Stimulated activated CD4-positive, alpha-beta T cell treated with anti-CD3 and anti-CD28 coated beads, TNF-alpha, amount 100 ng/mL, for 24 hours (primary cell): ENCODE measurements around the gene PSD.

Source experiments
- DNase-seq, 3 experiments: peaks; one replicate each; pipeline ENCODE4 v3.0.0-alpha.2; 2020; ENCODE audit warnings: low read depth in 3 of 3

PSD gene

GRCh38 chr10:102444851-102445250 lies 26.3 kb upstream of the PSD start:
- no peak for DNase-seq

- DNase-seq: no peak
These were observed 19.8 kb upstream of the PSD start for GRCh38 chr10:102438374-102438773.

GRCh38 chr10:102437515-102437914 lies 18.9 kb upstream of the PSD start:
- DNase-seq: no peak

- no peak for DNase-seq
These were observed 17.7 kb upstream of the PSD start for GRCh38 chr10:102436312-102436711.

GRCh38 chr10:102435529-102436233 lies 17.1 kb upstream of the PSD start:
- peak in 1 of 3 experiments; percentile 66 for DNase-seq

- no peak for DNase-seq
These were observed 16.5 kb upstream of the PSD start for GRCh38 chr10:102435133-102435497.

- no peak for DNase-seq
These were observed 16.0 kb upstream of the PSD start for GRCh38 chr10:102434394-102435132.

GRCh38 chr10:102433619-102434046 lies 15.0 kb upstream of the PSD start:
- no peak for DNase-seq

- peak; percentile 87 to 97 (median 93) for DNase-seq
These were observed 13.8 kb upstream of the PSD start, which contains the start of gene CUEDC2 for GRCh38 chr10:102432162-102432950. Gene CUEDC2 (minus strand): TSS chr10:102432574. CDS start chr10:102425188, 7,386 bp downstream.

GRCh38 chr10:102431452-102432124 lies 13.0 kb upstream of the PSD start:
- no peak for DNase-seq

GRCh38 chr10:102429468-102429867 lies 10.9 kb upstream of the PSD start:
- no peak for DNase-seq

GRCh38 chr10:102426803-102427287 lies 8.3 kb upstream of the PSD start:
- DNase-seq: no peak

GRCh38 chr10:102425444-102425843 lies 6.9 kb upstream of the PSD start:
- no peak for DNase-seq

GRCh38 chr10:102424916-102425315 lies 6.3 kb upstream of the PSD start:
- no peak for DNase-seq

- DNase-seq: no peak
These were observed 5.6 kb upstream of the PSD start for GRCh38 chr10:102424145-102424544.

- no peak for DNase-seq
These were observed 4.9 kb upstream of the PSD start for GRCh38 chr10:102423372-102423968.

GRCh38 chr10:102422545-102423129 lies 4.1 kb upstream of the PSD start:
- DNase-seq: peak in 1 of 3 experiments; percentile 64

GRCh38 chr10:102421757-102422512 lies 3.4 kb upstream of the PSD start:
- no peak for DNase-seq

- no peak for DNase-seq
These were observed 2.8 kb upstream of the PSD start for GRCh38 chr10:102421507-102421756.

GRCh38 chr10:102420714-102421506 lies 2.3 kb upstream of the PSD start, which contains the start of gene FBXL15:
Gene FBXL15 (plus strand): TSS chr10:102420836. CDS start chr10:102421130, 294 bp downstream.
- peak; percentile 95 to 97 (median 96) for DNase-seq
